Loucy (cell line): ENCODE data around the gene SMIM3.

ENCODE experiments used
- H2AFZ ChIP-seq: fragments of 200-600 bp; sonication (generic); 2 replicates; pipeline ENCODE4 v1.6.0; 2016; ENCODE audit warnings: antibody characterized with exemption, mild to moderate bottlenecking, low read length, moderate library complexity
- H3F3A ChIP-seq: fragments of 200-600 bp; 2 replicates; pipeline ENCODE4 v1.6.0; 2016; ENCODE audit warnings: antibody characterized with exemption, low read depth, mild to moderate bottlenecking
- H3K27me3 ChIP-seq: fragments of 200-600 bp; sonication (generic); 2 replicates; pipeline ENCODE4 v1.6.1; 2014; ENCODE audit warnings: low read length, mild to moderate bottlenecking; ENCODE audit not compliant: insufficient read depth, poor library complexity, severe bottlenecking
- H3K36me3 ChIP-seq: fragments of 200-600 bp; sonication (generic); 2 replicates; pipeline ENCODE4 v1.6.1; 2016; ENCODE audit warnings: low read length; ENCODE audit not compliant: insufficient read depth
- H3K4me1 ChIP-seq: fragments of 200-600 bp; sonication (generic); 2 replicates; pipeline ENCODE4 v1.5.1; 2014; ENCODE audit warnings: low read length, mild to moderate bottlenecking; ENCODE audit not compliant: insufficient read depth, poor library complexity, severe bottlenecking
- H3K4me2 ChIP-seq: fragments of 200-600 bp; sonication (generic); 2 replicates; pipeline ENCODE4 v1.6.0; 2014; ENCODE audit warnings: antibody characterized with exemption, low read length, low read depth, mild to moderate bottlenecking; ENCODE audit not compliant: poor library complexity, severe bottlenecking
- H3K4me3 ChIP-seq: fragments of 200-600 bp; sonication (generic); 2 replicates; pipeline ENCODE4 v1.5.1; 2014; ENCODE audit warnings: low read length, mild to moderate bottlenecking, mixed read lengths; ENCODE audit not compliant: poor library complexity, severe bottlenecking
- H3K79me2 ChIP-seq: fragments of 200-600 bp; sonication (generic); 2 replicates; pipeline ENCODE4 v1.6.1; 2014; ENCODE audit warnings: low read length; ENCODE audit not compliant: insufficient read depth
- H3K9ac ChIP-seq: fragments of 200-600 bp; sonication (generic); 2 replicates; pipeline ENCODE4 v1.6.0; 2014; ENCODE audit warnings: mild to moderate bottlenecking, low read depth, low read length, moderate library complexity; ENCODE audit not compliant: poor library complexity, severe bottlenecking
- H3K9me2 ChIP-seq: fragments of 200-600 bp; sonication (generic); replicated peaks from 2 replicates; pipeline ENCODE4 v1.6.1; 2016; ENCODE audit warnings: low read depth, low read length, mixed read lengths
- H3K9me3 ChIP-seq: fragments of 200-600 bp; sonication (generic); 2 replicates; pipeline ENCODE4 v1.6.1; 2014; ENCODE audit warnings: mild to moderate bottlenecking, antibody characterized with exemption, low read length, low read depth; ENCODE audit not compliant: insufficient read depth
- H4K20me1 ChIP-seq: fragments of 200-600 bp; sonication (generic); 2 replicates; pipeline ENCODE4 v1.6.0; 2014; ENCODE audit warnings: antibody characterized with exemption, low read length, mild to moderate bottlenecking; ENCODE audit not compliant: insufficient read depth, poor library complexity, severe bottlenecking
- EZH2phosphoT487 ChIP-seq: fragments of 200-600 bp; IDR thresholded peaks from 2 replicates; pipeline ENCODE4 v1.6.1; 2018; ENCODE audit warnings: antibody characterized with exemption, mild to moderate bottlenecking, moderate library complexity, borderline replicate concordance
- TF ChIP-seq, protein P1 (sequence below): fragments of 200-600 bp; sonication (generic); conservative IDR thresholded peaks from 2 replicates; pipeline ENCODE4 v1.5.1; 2014; ENCODE audit warnings: mild to moderate bottlenecking, antibody characterized with exemption, low read length

Gene SMIM3

DNA sequence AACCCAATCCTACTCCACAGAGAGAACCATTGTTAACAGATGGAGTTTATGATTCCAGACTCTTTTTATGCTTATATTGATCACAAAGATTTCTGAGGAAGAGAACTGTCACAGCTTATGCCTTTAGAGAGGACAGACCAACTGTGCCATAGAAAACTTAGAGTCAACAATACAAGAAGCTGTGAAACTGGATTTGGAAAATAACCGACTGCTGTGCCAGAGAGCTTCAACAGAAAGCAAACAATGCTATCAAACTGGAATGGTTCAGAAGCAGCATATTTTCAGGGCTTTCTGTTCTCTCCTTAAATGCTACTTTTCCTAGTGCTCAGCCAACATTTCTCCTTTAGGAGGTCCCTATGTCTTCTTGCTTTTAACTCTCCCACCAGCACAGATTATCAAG, 24.7 kb upstream of the SMIM3 start:
- Histone ChIP-seq H3K79me2 (peaks cover 94% of the 10 kb centered on the region), H3K27me3 (no peaks in the 10 kb centered on the region), H3K9ac (peak overlapping the region; percentile 15), H2AFZ (no peak overlapping the region), H3K9me3 (no peaks in the 10 kb centered on the region), H3K9me2 (no peaks in the 10 kb centered on the region), H3K4me1 (peaks cover 56% of the 10 kb centered on the region), H3K4me2 (peak overlapping the region; percentile 58), H3F3A (no peaks in the 10 kb centered on the region), H3K36me3 (peaks cover 54% of the 10 kb centered on the region), H4K20me1 (peaks cover 57% of the 10 kb centered on the region), H3K4me3 (peak overlapping the region; percentile 2)
- TF ChIP-seq EZH2phosphoT487 = no peak
- TF ChIP-seq, protein P1, sequence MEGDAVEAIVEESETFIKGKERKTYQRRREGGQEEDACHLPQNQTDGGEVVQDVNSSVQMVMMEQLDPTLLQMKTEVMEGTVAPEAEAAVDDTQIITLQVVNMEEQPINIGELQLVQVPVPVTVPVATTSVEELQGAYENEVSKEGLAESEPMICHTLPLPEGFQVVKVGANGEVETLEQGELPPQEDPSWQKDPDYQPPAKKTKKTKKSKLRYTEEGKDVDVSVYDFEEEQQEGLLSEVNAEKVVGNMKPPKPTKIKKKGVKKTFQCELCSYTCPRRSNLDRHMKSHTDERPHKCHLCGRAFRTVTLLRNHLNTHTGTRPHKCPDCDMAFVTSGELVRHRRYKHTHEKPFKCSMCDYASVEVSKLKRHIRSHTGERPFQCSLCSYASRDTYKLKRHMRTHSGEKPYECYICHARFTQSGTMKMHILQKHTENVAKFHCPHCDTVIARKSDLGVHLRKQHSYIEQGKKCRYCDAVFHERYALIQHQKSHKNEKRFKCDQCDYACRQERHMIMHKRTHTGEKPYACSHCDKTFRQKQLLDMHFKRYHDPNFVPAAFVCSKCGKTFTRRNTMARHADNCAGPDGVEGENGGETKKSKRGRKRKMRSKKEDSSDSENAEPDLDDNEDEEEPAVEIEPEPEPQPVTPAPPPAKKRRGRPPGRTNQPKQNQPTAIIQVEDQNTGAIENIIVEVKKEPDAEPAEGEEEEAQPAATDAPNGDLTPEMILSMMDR = no peak

DNA sequence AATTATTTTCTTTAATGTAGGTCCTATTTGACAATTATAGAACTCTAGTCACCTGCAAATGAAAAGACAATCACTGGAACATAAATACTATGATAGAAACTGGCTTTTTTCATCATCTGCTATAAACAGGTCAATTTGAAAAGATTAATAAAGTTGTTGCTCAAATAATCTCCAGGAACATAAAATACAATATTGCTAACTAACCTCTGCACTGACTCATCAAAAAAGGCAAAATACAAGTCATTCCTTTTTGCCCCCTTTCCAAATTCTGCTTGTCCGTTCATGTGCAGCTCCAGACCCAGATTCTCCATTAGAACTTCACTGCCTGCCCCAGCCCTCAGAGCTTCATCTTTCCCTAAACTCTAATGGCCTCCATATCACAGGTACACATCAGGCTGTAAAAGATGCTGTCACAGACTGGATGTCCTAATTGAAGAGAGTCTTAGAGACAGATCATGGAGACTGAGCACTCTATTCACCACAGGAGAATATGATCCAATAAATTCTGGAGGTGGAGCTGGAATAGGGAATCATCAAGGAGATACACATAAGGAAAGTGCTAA, 21.4 kb upstream of the SMIM3 start:
- Histone ChIP-seq H3K4me3 (peak overlapping the region; percentile 97), H3F3A (no peaks in the 10 kb centered on the region), H3K4me1 (peaks cover 57% of the 10 kb centered on the region), H3K9me2 (no peaks in the 10 kb centered on the region), H3K4me2 (peak overlapping the region; percentile 83), H3K27me3 (no peaks in the 10 kb centered on the region), H2AFZ (no peak overlapping the region), H3K9me3 (no peaks in the 10 kb centered on the region), H3K36me3 (peaks cover 32% of the 10 kb centered on the region), H3K9ac (peak overlapping the region; percentile 84), H3K79me2 (peaks cover 73% of the 10 kb centered on the region), H4K20me1 (peaks cover 25% of the 10 kb centered on the region)
- TF ChIP-seq, protein P1 = no peak
- TF ChIP-seq EZH2phosphoT487 = no peak

DNA sequence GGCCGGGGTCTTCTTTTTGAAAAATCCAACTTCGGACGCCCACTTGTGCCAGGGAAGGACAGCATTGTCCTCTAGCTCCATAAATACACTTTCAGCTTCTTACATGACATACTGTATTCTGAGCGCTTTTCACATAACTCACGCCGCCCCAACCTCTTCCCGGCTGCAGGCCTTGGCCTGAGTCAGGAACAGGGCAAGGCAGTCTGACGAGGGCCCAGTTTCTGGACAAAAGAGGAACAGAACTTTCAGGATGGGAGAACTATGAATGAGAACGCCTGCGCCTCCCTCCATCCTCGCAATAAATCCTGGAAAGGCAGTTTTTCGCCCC, 20.4 kb upstream of the SMIM3 start:
- no peak for TF ChIP-seq EZH2phosphoT487
- TF ChIP-seq, protein P1 = no peak
- peaks cover 25% of the 10 kb centered on the region for H3K36me3 ChIP-seq
- peak overlapping the region; percentile 68 for H2AFZ ChIP-seq

More for the DNA sequence above, 20.4 kb upstream of the SMIM3 start:
- Histone ChIP-seq H3K27me3 (no peaks in the 10 kb centered on the region), H3K79me2 (peaks cover 72% of the 10 kb centered on the region), H3K9ac (peak overlapping the region; percentile 84), H3K4me2 (peak overlapping the region; percentile 83), H4K20me1 (peaks cover 20% of the 10 kb centered on the region), H3K9me2 (no peaks in the 10 kb centered on the region), H3K4me1 (peaks cover 63% of the 10 kb centered on the region), H3K4me3 (peak overlapping the region; percentile 97), H3K9me3 (no peaks in the 10 kb centered on the region), H3F3A (0 out of 2 replicates have a peak, but pooled peaks cover 5% of the 10 kb centered on the region)
